Peyer's patch (tissue), 4 donors: Measurements from ENCODE around the gene DHRS7C. TPM values are rescaled to one million over a fixed set of nuclear protein-coding genes. Genes with fewer than 3 reads are reported as not detected.

Source experiments
- DNase-seq, 3 donors: peaks; one replicate each; pipeline ENCODE4 v3.0.0-alpha.2; 2017 to 2019
- H3K27ac ChIP-seq, 4 donors: fragments of 200-600 bp; sonication (generic); one replicate each; pipeline ENCODE4 v1.5.1; 2016 to 2019
- H3K27me3 ChIP-seq, 2 donors: fragments of 200-600 bp; sonication (generic); one replicate each; pipeline ENCODE4 v1.5.1; 2019
- H3K36me3 ChIP-seq, 3 donors: fragments of 200-600 bp; sonication (generic); one replicate each; pipeline ENCODE4 v1.5.1; 2016 to 2019
- H3K4me1 ChIP-seq, 4 donors: fragments of 200-600 bp; sonication (generic); one replicate each; pipeline ENCODE4 v1.5.1; 2016 to 2019
- H3K4me3 ChIP-seq, 4 donors: fragments of 200-600 bp; sonication (generic); 1 replicate in 3 of 4; 2 replicates in 1 of 4; pipeline ENCODE4 v1.5.1; 2016 to 2019; ENCODE audit warnings: mild to moderate bottlenecking in 1 of 4
- H3K9me3 ChIP-seq, 4 donors: fragments of 200-600 bp; sonication (generic); one replicate each; pipeline ENCODE4 v1.5.1; 2016 to 2019; ENCODE audit warnings: mild to moderate bottlenecking in 1 of 4
- POLR2A ChIP-seq, 2 donors: fragments of 450-650 bp; IDR thresholded peaks; one replicate each; pipeline ENCODE4 v1.5.1; 2017; ENCODE audit warnings: antibody characterized with exemption in 2 of 2, mild to moderate bottlenecking in 2 of 2, moderate library complexity in 2 of 2
- total RNA-seq, 4 donors: library from RNA; depleted of rRNA; stranded (reverse); fragments of >200 nt; gene quantifications; one replicate each; pipeline ENCODE4 v1.1.0, GENCODE V29; 2016
- TF ChIP-seq, protein P1 (sequence below), 6 experiments: fragments of 450-650 bp in 4 of 6; fragments of 200-600 bp in 2 of 6; sonication (generic) in 1 of 6; IDR thresholded peaks; one replicate each; pipeline ENCODE4 v1.5.1; 2017 to 2019; ENCODE audit warnings: antibody characterized with exemption in 6 of 6, mild to moderate bottlenecking in 3 of 6, moderate library complexity in 1 of 6

DHRS7C gene
- total RNA-seq, 4 donors from 2014 or later, result not detected

DNA sequence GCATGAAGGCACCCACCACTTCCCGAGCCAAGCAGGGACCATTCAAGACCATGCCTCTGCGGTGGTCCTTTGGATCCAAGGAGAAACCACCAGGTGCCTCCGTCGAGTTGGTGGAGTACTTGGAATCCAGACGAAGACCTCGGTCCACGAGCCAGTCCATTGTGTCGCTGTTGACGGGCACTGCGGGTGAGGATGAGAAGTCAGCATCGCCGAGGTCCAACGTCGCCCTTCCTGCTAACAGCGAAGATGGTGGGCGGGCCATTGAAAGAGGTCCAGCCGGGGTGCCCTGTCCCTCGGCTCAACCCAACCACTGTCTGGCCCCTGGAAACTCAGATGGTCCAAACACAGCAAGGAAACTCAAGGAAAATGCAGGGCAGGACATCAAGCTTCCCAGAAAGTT is 63.4 kb downstream of the DHRS7C start:
- Histone ChIP-seq H3K4me1 (no peaks in the 10 kb centered on the region), H3K27me3 (no peaks in the 10 kb centered on the region), H3K27ac (no peak overlapping the region), H3K4me3 (no peak overlapping the region), H3K9me3 (no peaks in the 10 kb centered on the region), H3K36me3 (peaks cover 0 to 13% (median 0%) of the 10 kb centered on the region in 3 donors)
- TF ChIP-seq, protein P1, sequence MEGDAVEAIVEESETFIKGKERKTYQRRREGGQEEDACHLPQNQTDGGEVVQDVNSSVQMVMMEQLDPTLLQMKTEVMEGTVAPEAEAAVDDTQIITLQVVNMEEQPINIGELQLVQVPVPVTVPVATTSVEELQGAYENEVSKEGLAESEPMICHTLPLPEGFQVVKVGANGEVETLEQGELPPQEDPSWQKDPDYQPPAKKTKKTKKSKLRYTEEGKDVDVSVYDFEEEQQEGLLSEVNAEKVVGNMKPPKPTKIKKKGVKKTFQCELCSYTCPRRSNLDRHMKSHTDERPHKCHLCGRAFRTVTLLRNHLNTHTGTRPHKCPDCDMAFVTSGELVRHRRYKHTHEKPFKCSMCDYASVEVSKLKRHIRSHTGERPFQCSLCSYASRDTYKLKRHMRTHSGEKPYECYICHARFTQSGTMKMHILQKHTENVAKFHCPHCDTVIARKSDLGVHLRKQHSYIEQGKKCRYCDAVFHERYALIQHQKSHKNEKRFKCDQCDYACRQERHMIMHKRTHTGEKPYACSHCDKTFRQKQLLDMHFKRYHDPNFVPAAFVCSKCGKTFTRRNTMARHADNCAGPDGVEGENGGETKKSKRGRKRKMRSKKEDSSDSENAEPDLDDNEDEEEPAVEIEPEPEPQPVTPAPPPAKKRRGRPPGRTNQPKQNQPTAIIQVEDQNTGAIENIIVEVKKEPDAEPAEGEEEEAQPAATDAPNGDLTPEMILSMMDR (IDR thresholded peaks at IDR 0.05), result no peak
- TF ChIP-seq POLR2A (IDR thresholded peaks at IDR 0.05), result no peak
- no peak for DNase-seq

DNA sequence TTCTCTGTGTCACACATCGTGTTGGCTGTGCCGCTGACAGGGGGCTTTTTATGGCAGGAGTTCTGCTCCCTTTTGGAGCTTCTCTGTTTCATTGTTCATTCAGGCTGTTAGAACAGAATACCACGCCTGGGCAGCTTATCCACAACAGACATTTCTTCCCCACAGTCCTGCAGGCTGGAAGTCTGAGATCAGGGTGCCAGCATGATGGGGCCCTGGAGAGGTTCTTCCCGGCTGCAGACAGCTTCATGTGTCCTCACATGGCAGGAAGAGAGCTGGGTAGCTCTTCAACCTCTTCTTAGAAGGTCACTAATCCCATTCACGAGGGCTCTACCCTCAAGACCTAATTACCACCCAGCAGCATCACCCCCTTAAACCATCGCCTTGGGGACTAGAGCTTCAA is 65.1 kb downstream of the DHRS7C start:
- TF ChIP-seq POLR2A (IDR thresholded peaks at IDR 0.05), result no peak
- TF ChIP-seq, protein P1 (IDR thresholded peaks at IDR 0.05), result no peak
- Histone ChIP-seq H3K27ac (no peak overlapping the region), H3K4me3 (no peak overlapping the region), H3K4me1 (no peaks in the 10 kb centered on the region), H3K27me3 (no peaks in the 10 kb centered on the region), H3K9me3 (no peaks in the 10 kb centered on the region), H3K36me3 (peaks cover 0 to 13% (median 0%) of the 10 kb centered on the region in 3 donors)
- no peak for DNase-seq

- Histone ChIP-seq H3K27me3 (no peaks in the 10 kb centered on the region), H3K27ac (no peak overlapping the region), H3K4me3 (no peak overlapping the region), H3K4me1 (no peaks in the 10 kb centered on the region), H3K36me3 (peaks cover 0 to 13% (median 0%) of the 10 kb centered on the region in 3 donors), H3K9me3 (no peaks in the 10 kb centered on the region)
- TF ChIP-seq, protein P1 (IDR thresholded peaks at IDR 0.05), result no peak
- no peak for TF ChIP-seq POLR2A (IDR thresholded peaks at IDR 0.05)
- no peak for DNase-seq
These were observed 65.8 kb downstream of the DHRS7C start for GRCh38 chr17:9725575-9725974.

Other genes starting within 250 kb of the DHRS7C start
- 100 to 1,000 TPM in 1 of 4 donors, 10 to 100 TPM in 3; 38.8 to 102 (median 68.5) TPM for gene STX8, start 215.8 kb downstream of the DHRS7C start, total RNA-seq
- not detected for gene CFAP52, start 214.9 kb downstream of the DHRS7C start, total RNA-seq
- 10 to 100 TPM in 3 of 4 donors, 1 to 10 TPM in 1; 7.4 to 34.8 (median 21.5) TPM for gene USP43, start 146.1 kb downstream of the DHRS7C start, total RNA-seq
- not detected for gene GSG1L2, start 30.5 kb upstream of the DHRS7C start, total RNA-seq
- gene GLP2R, start 34.3 kb upstream of the DHRS7C start, total RNA-seq, result 10 to 100 TPM in 3 of 4 donors, 1 to 10 TPM in 1; 7.4 to 94.1 (median 13.8) TPM
- not detected for gene RCVRN, start 113.7 kb upstream of the DHRS7C start, total RNA-seq